Activated T-cell treated with anti-CD3 and anti-CD28 coated beads for 1 hour (primary cell): ENCODE measurements around the gene ARL17B.
"Not testable (repeated sequence)": the region's sequence is repeated elsewhere in the genome, so short reads cannot be mapped to it uniquely, and the experiment has no call there.

Experiments
- DNase-seq: peaks from one replicate; pipeline ENCODE4 v3.0.0-alpha.2; 2020; ENCODE audit warnings: low read depth

The ARL17B gene

GRCh38 chr17:46290906-46291546, 70.5 kb downstream of the ARL17B start:
- not testable (repeated sequence) for DNase-seq

- DNase-seq, result not testable (repeated sequence)
These were observed 74.0 kb downstream of the ARL17B start for GRCh38 chr17:46287587-46287986.

- DNase-seq, result peak; percentile 47
These were observed 74.8 kb downstream of the ARL17B start for GRCh38 chr17:46286764-46287221.

GRCh38 chr17:46285500-46285899, 76.1 kb downstream of the ARL17B start:
- DNase-seq, result not testable (repeated sequence)

GRCh38 chr17:46284467-46284866, 77.1 kb downstream of the ARL17B start:
- not testable (repeated sequence) for DNase-seq

GRCh38 chr17:46282635-46283034, 78.9 kb downstream of the ARL17B start:
- DNase-seq, result not testable (repeated sequence)

- not testable (repeated sequence) for DNase-seq
These were observed 80.2 kb downstream of the ARL17B start for GRCh38 chr17:46281336-46281735.

GRCh38 chr17:46276728-46277479, 84.7 kb downstream of the ARL17B start:
- not testable (repeated sequence) for DNase-seq

GRCh38 chr17:46274238-46274637, 87.3 kb downstream of the ARL17B start:
- DNase-seq, result no peak

GRCh38 chr17:46273541-46274236, 87.9 kb downstream of the ARL17B start:
- DNase-seq, result no peak

- DNase-seq, result no peak
These were observed 91.5 kb downstream of the ARL17B start for GRCh38 chr17:46270032-46270431.

- DNase-seq, result peak; percentile 79
These were observed 94.7 kb downstream of the ARL17B start for GRCh38 chr17:46266656-46267544.

- not testable (repeated sequence) for DNase-seq
These were observed 95.4 kb downstream of the ARL17B start for GRCh38 chr17:46266063-46266655.

GRCh38 chr17:46264456-46265198, 96.9 kb downstream of the ARL17B start:
- peak; percentile 6 for DNase-seq

GRCh38 chr17:46262271-46262670, 99.3 kb downstream of the ARL17B start:
- DNase-seq, result no peak

- DNase-seq, result not testable (repeated sequence)
These were observed 101.5 kb downstream of the ARL17B start for GRCh38 chr17:46259845-46260661.

- not testable (repeated sequence) for DNase-seq
These were observed 105.2 kb downstream of the ARL17B start for GRCh38 chr17:46256369-46256768.

GRCh38 chr17:46254215-46254614, 107.4 kb downstream of the ARL17B start:
- DNase-seq, result not testable (repeated sequence)

GRCh38 chr17:46253722-46254121, 107.8 kb downstream of the ARL17B start:
- DNase-seq, result peak; percentile 72

GRCh38 chr17:46252804-46253203, 108.8 kb downstream of the ARL17B start:
- not testable (repeated sequence) for DNase-seq
